GM06990 (cell line): ENCODE measurements around the gene CYP27B1.

Experiments used
- DNase-seq: peaks from one replicate; pipeline ENCODE4 v3.0.0-alpha.2; 2011; ENCODE audit not compliant: insufficient read length; ENCODE audit errors: extremely low read depth
- H3K27me3 ChIP-seq: replicated peaks from 2 replicates; pipeline ENCODE4 v1.6.0; 2011; ENCODE audit warnings: low read length; ENCODE audit not compliant: control insufficient read depth, insufficient read depth
- H3K36me3 ChIP-seq: 2 replicates; pipeline ENCODE4 v1.5.1; 2011; ENCODE audit warnings: low read length; ENCODE audit not compliant: control insufficient read depth, insufficient read depth
- H3K4me3 ChIP-seq: replicated peaks from 2 replicates; pipeline ENCODE4 v1.5.1; 2011; ENCODE audit warnings: low read depth, mild to moderate bottlenecking, control low read depth, low read length
- TF ChIP-seq, protein P1 (sequence below): IDR thresholded peaks from 2 replicates; pipeline ENCODE4 v1.5.1; 2011; ENCODE audit warnings: low read length, control low read depth, mild to moderate bottlenecking, inconsistent platforms; ENCODE audit not compliant: insufficient read depth, poor library complexity, severe bottlenecking

Gene CYP27B1

DNA sequence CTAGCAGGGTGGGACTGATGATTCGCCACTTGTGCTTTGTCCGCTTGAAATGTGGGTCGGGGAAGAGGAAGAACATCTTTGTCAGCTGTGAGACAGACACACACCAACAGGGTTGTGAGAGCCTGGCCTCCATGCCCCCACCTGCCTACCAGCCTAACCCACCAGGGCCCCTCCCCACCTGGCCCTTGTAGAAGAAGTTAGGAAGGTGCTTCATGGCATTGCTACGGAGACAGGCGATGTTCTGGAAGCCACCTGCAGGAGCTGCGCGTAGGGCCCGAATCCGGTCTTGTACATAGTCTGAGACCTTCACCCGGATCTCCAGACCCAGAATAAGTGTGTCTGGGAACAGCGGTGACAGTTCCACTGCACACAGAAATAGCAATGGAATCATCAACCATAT lies 2.7 kb upstream of the CYP27B1 start:
- DNase-seq: no peak
- H3K4me3 ChIP-seq: no peak overlapping the region
- TF ChIP-seq, protein P1, sequence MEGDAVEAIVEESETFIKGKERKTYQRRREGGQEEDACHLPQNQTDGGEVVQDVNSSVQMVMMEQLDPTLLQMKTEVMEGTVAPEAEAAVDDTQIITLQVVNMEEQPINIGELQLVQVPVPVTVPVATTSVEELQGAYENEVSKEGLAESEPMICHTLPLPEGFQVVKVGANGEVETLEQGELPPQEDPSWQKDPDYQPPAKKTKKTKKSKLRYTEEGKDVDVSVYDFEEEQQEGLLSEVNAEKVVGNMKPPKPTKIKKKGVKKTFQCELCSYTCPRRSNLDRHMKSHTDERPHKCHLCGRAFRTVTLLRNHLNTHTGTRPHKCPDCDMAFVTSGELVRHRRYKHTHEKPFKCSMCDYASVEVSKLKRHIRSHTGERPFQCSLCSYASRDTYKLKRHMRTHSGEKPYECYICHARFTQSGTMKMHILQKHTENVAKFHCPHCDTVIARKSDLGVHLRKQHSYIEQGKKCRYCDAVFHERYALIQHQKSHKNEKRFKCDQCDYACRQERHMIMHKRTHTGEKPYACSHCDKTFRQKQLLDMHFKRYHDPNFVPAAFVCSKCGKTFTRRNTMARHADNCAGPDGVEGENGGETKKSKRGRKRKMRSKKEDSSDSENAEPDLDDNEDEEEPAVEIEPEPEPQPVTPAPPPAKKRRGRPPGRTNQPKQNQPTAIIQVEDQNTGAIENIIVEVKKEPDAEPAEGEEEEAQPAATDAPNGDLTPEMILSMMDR: no peak
- no peaks in the 10 kb centered on the region; the same call in 1 of the 2 replicates for H3K27me3 ChIP-seq
- peaks cover 4% of the 10 kb centered on the region for H3K36me3 ChIP-seq

DNA sequence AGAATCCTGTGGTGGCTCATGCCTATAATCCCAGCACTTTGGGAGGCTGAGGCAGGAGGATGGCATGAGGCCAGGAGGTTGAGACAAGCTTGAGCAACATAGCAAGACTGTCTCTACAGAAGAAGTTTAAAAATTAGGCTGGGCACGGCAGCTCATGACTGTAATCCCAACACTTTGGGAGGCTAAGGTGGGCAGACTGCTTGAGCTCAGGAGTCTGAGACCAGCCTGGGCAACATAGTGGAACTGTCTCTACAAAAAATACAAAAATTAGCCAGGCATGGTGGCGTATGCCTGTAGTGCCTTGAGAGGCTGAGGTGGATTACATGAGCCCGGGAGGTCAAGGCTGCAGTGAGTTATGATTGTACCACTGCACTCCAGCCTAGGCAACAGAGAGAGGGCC lies 998 bp upstream of the CYP27B1 start:
- no peak for DNase-seq
- TF ChIP-seq, protein P1: no peak
- Histone ChIP-seq H3K4me3 (no peak overlapping the region), H3K36me3 (peaks cover 4% of the 10 kb centered on the region), H3K27me3 (no peaks in the 10 kb centered on the region; the same call in 1 of the 2 replicates)

DNA sequence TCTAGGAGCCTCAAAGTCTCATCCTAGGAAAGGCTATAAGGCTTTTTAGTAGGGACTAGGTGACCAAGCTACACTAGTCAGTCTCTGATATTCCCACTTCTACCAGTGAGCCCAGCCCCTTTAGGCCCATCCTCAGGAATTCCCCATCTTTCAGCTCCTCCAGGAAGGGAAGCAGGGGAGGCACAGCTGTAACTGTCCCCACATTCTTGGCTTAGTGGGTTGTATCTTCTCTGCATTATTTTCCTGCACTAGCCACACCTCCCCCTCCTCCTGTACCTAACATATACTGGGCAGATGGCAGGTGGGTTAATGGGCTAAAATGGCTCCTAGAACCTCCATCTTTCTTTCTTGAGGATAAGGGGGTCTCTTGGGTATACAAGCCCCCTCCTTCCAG lies 424 bp upstream of the CYP27B1 start:
- no peak for DNase-seq
- TF ChIP-seq, protein P1: no peak
- Histone ChIP-seq H3K4me3 (no peak overlapping the region), H3K27me3 (no peaks in the 10 kb centered on the region; the same call in 1 of the 2 replicates), H3K36me3 (peaks cover 4% of the 10 kb centered on the region)

DNA sequence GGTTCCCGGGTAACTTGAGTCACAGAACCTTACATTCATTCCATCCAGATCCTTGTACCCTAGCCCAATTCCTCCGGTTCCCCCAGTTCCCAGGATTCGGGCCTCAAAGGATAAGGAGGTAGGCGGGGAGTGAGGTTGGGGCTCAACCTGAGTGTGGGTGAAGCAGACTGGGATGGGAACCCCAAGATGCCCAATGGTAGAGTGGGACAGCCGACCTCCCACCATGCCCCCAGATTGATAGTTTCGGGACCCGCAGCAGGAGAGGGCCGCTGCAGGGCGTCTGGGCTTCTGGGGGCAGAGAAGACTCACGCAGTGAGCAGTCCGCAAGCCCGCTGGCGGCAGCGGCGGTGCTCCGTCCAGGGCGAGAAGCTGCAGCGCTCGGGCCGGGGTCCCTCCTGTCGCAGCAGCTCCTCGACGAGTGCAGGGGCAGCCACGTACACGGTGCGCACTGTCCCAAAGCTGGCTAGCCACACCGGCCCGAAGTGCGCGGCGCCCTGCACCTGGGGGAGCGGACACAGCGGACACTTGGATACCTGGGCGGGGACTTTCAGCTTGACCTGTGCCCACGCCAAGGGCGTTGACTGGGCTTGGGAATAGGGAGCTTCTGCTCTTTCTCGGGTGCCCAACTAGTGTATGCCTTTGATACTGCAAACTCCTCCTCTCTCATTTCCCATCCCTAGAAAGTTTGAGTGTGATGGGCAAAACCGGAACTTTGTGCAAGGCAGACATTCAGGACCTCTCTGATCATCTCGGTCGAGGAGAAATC lies 997 bp downstream of the CYP27B1 start:
- no peak for DNase-seq
- Histone ChIP-seq H3K4me3 (peak overlapping the region; percentile 54), H3K27me3 (no peaks in the 10 kb centered on the region; the same call in 1 of the 2 replicates), H3K36me3 (peaks cover 4% of the 10 kb centered on the region)
- TF ChIP-seq, protein P1: no peak

DNA sequence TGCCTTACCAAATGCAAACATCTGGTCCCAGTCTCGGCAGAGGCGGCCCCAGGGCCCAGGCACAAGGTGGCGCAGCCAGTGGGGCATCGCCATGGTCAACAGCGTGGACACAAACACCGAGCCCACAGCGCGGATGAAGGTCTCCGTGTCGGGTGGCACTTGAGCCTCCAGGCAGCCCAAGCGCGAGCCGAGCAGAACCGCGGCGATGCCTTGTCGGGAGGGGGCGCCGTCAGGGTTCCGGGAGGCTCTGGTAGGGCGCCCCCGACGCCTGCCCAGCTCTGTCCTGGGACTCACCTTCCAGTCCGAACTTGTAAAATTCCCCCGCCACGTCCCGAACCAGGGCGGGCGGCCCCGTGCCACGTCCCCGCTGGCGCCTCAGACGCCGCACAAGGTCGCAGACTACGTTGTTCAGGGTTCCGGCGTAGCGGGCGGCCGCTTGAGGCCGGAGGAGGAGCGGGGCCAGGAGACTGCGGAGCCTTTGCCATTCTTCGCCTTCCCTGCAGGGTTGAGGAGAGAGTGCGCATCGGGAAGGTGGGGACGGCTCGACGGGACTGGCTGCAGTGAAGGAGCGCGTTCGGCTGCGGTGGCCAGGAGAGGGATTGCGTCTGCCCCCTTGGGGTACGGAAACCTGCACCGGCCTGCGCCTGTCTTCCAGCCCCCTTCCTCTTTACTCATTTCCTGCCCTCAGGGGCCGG lies 1.7 kb downstream of the CYP27B1 start:
- TF ChIP-seq, protein P1: peak; percentile 77
- peak; percentile 55 for DNase-seq
- Histone ChIP-seq H3K36me3 (peaks cover 2% of the 10 kb centered on the region; the same call in 1 of the 2 replicates), H3K4me3 (peak overlapping the region; percentile 54), H3K27me3 (no peaks in the 10 kb centered on the region; the same call in 1 of the 2 replicates)
